GM12873 (cell line): ENCODE measurements around the gene TEAD2.

Experiments
- TF ChIP-seq, protein P1 (sequence below): IDR thresholded peaks from 2 replicates; pipeline ENCODE4 v1.5.1; 2012; ENCODE audit warnings: low read depth, mild to moderate bottlenecking, moderate library complexity, low read length, control low read depth; ENCODE audit not compliant: insufficient read depth; ENCODE audit errors: missing control alignments

TEAD2 gene

DNA sequence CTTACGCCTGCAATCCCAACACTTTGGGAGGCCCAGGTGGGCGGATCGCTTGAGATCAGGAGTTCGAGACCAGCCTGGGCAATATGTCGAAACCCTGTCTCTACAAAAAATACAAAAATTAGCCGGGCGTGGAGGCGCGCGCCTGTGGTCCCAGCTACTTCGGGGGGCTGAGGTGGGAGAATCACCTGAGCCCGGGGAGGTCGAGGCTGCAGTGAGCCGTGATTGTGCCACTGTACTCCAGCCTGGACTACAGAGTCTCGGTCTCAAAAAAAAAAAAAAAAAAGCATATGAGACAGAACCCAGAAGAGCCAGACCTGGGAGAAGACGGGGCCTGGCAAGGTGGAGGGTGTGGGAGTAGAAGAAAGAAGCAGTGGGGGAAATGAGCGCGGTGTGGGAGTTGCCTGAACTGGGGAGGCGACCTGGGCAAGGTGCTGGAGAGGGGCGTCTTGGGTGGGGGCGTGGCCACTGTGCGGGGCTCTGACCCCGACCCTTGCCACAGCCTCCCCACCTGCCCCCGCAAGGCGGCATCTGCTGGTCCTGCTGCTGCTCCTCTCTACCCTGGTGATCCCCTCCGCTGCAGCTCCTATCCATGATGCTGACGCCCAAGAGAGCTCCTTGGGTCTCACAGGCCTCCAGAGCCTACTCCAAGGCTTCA is 2.0 kb upstream of the TEAD2 start:
- TF ChIP-seq, protein P1, sequence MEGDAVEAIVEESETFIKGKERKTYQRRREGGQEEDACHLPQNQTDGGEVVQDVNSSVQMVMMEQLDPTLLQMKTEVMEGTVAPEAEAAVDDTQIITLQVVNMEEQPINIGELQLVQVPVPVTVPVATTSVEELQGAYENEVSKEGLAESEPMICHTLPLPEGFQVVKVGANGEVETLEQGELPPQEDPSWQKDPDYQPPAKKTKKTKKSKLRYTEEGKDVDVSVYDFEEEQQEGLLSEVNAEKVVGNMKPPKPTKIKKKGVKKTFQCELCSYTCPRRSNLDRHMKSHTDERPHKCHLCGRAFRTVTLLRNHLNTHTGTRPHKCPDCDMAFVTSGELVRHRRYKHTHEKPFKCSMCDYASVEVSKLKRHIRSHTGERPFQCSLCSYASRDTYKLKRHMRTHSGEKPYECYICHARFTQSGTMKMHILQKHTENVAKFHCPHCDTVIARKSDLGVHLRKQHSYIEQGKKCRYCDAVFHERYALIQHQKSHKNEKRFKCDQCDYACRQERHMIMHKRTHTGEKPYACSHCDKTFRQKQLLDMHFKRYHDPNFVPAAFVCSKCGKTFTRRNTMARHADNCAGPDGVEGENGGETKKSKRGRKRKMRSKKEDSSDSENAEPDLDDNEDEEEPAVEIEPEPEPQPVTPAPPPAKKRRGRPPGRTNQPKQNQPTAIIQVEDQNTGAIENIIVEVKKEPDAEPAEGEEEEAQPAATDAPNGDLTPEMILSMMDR = no peak

DNA sequence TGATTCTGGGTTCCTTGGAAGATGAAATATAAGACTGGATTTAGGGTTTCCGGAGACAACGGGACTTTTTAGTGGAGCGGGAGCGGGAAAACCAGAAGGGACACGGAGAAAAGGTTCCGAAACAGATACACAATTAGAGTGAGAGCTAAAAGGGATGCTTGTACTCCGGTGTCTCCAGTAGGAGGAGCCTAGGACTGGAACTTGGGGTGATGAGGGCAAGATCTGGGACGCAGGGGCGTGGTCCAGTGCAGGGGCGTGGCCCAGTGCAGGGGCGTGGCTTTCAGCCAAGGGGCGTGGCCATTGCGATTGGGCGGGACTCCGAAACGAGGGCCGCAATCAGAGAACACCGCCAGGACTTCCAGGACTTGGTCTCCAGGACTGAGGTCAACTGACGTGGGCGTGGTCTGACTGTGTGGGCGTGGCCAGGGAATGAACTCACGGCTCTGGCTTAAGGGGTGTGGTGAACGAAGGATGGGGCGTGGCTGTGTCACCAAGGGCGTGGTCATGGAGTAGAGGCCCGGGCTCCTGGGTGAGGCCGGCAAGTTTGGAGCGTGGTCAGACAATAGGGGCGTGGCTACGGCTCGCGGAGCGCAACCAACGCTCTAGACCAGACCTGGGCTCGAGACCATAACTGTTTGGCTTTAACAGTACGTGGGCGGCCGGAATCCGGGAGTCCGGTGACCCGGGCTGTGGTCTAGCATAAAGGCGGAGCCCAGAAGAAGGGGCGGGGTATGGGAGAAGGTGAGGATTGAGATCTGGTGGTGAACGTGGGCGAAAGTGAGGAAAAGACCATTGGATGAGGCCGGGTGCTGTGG is 1.3 kb upstream of the TEAD2 start, which contains the start of gene DKKL1:
DKKL1 (plus strand) TSS at position 610 of the 815 bp plus-strand sequence; CDS start at position 732, 122 bp downstream.
- TF ChIP-seq, protein P1 = no peak

DNA sequence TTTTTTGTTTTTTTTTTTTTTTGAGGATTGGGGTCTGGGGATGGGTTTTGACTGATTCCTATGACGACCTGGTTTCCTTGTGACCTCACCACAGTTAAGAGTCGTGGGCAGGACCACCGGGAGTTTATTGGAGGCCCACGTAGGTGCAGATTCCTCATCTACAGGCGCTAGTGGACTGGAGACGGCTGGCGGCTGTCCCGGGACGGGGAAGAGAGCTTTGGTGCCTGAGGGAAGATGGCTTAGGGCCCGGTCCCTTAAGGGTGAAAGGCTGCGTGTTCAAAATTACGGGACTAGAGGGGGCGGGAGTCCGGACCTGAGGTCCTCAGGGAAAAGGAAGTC is 682 bp upstream of the TEAD2 start:
- TF ChIP-seq, protein P1 = no peak

DNA sequence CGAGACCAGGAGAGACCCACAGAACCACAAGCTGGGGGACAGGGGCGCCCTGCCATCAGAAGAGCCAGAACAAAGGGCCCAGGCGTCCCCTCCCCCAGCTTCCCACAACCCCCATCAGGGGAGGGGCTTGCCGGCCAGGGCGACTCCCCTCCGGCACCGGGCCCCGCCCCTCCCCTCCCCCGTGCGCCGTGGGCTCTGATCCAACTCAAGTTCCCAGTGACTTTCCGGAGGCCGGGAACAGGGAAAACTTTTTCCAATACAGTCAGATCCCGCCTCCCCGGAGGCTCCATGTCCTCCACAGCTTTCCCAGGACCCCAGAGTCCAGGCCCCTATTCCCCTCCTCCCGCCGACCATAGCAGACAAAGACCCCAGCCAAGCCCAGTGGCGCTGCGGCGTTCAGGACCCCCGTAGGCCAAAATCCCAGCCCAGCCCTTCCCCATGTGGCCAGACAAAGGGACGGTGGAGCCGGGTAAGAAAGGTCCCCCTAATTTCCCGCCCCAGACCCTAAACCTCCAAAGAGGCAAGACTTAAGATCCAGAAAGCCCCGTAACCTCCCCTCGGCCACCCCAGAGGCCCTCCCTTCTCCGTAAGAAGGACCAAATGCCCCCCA is 673 bp downstream of the TEAD2 start:
- TF ChIP-seq, protein P1 = no peak

DNA sequence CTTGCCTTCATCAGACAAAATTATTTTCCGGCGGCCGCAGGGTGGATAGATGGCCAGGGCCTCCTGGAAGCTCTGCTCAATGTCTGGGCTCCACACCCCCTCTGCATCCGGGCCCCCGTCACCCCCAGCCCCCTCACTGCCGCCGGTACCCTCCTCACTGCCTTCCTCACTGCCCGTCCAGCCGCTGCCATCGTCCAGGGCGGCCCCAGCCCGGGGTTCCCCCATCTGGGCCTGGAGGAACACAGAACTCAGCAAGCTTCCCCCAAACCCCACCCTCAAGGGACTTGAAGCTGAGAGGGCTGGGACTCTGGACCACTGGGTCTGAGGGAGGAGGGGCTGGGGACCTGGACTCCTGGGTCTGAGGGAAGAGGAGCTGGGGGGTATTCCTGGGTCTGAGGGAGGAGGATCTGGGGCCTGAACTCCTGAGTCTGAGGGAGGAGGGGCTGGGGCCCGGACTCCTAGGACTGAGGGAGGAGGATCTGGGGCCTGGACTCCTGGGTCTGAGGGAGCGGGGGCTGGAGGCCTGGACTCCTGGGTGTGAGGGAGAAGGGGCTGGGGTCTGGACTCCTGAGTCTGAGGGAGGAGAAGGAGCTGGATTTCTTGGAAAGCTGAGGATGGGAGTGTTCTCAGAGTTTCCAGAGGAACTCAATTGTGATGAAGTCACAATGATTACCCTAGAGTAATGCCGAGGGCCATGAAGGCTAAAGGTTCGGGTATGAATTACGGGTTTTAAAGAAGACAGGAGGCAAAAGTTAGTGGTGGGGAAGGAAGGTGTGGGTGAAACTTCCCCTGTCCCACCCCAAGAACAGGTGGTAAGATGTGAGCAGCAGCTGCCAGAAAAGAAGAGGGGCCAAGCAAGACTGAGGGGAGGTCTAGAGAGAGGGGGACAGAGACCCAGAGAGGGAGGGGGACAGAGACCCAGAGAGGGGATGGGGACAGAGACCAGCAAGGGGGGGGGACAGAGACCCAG is 2.1 kb downstream of the TEAD2 start:
- TF ChIP-seq, protein P1 = no peak

DNA sequence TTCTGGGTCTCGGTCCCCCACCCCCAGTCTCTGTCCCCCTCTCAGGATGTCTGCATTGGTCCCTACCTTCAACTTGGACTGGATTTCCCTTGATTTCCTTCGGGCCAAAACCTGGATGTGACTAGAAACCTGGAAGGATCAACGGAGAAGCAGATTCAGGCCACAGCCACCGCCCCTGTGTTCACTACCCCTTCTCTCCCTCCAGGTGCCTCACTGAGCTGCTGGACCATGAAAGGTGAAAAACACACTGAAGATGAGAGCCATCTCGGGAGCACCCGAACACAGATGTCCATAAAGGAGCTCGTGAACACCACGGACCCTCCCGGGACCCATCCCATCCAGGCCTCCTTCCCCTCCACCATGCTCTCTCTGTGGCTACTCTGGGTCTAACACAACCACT is 5.0 kb downstream of the TEAD2 start:
- TF ChIP-seq, protein P1 = no peak
